Kidney (tissue), 14 donors: ENCODE data around the gene RHOF. TPM values are rescaled to one million over a fixed set of nuclear protein-coding genes. Genes with fewer than 3 reads are reported as not detected.

Source experiments
- DNase-seq, 5 donors: peaks; one replicate each; pipeline ENCODE4 v3.0.0-alpha.2; 2013 to 2020
- FAIRE-seq: peaks from 2 replicates; lab custom pipeline; 2012; peaks lifted over from hg19 to GRCh38; lab: Jason Lieb, UNC
- H3K27ac ChIP-seq, 2 donors: one replicate each; pipeline ENCODE4 v1.7.0; 2013; ENCODE audit warnings: low read depth in 2 of 2, low read length in 2 of 2, inconsistent platforms in 1 of 2
- H3K27me3 ChIP-seq: one replicate; pipeline ENCODE4 v1.7.1; 2013; ENCODE audit warnings: low read length, inconsistent platforms; ENCODE audit not compliant: control insufficient read depth, insufficient read depth
- H3K36me3 ChIP-seq, 3 donors: one replicate each; pipeline versions ENCODE4 v1.7.0 to v1.7.1; 2013; ENCODE audit warnings: low read length in 3 of 3, control low read depth in 1 of 3, inconsistent platforms in 1 of 3; ENCODE audit not compliant: insufficient read depth in 3 of 3, control insufficient read depth in 2 of 3
- H3K4me1 ChIP-seq, 3 donors: one replicate each; pipeline versions ENCODE4 v1.7.0 to v1.7.1; 2013; ENCODE audit warnings: low read length in 3 of 3, inconsistent platforms in 1 of 3, low read depth in 1 of 3; ENCODE audit not compliant: control insufficient read depth in 2 of 3, insufficient read depth in 2 of 3
- H3K4me3 ChIP-seq, 3 donors: one replicate each; pipeline versions ENCODE4 v1.7.0 to v1.8.1; 2013; ENCODE audit warnings: low read length in 3 of 3, control low read depth in 1 of 3, inconsistent platforms in 1 of 3
- H3K9ac ChIP-seq, 3 donors: one replicate each; pipeline versions ENCODE4 v1.7.0 to v1.7.1; 2013; ENCODE audit warnings: low read length in 3 of 3, control low read depth in 1 of 3, inconsistent platforms in 1 of 3
- H3K9me3 ChIP-seq, 3 donors: one replicate each; pipeline versions ENCODE4 v1.7.0 to v1.7.1; 2013; ENCODE audit warnings: low read length in 3 of 3, control low read depth in 1 of 3, inconsistent platforms in 1 of 3; ENCODE audit not compliant: control insufficient read depth in 2 of 3, insufficient read depth in 1 of 3
- CTCF ChIP-seq: IDR thresholded peaks from 3 replicates; pipeline ENCODE4 v1.5.1; 2012; ENCODE audit warnings: mild to moderate bottlenecking, moderate library complexity, borderline replicate concordance; ENCODE audit not compliant: insufficient read depth; ENCODE audit errors: extremely low read depth
- intact Hi-C: fragments of 100-400 bp; cut with DNase I; formaldehyde crosslinking; loops from one replicate; pipeline ENCODE4 v1.11.1; 2022
- polyA plus RNA-seq: library from polyadenylated mRNA; stranded (reverse); fragments of 350-450 nt; fragmentation: Illumina TruSeq; extraction: RNeasy Lipid Tissue Mini Kit (QIAGEN cat#74804); gene quantifications from one replicate; pipeline ENCODE4 v1.2.3, GENCODE V29; 2014; ENCODE audit warnings: low read depth, low replicate concordance; ENCODE audit not compliant: insufficient read depth
- total RNA-seq: library from RNA; stranded (reverse); fragmentation: NEBNext Ultra II Directional; extraction: Animal tissue kit (Norgen Biotek cat#: 25700); gene quantifications from one replicate; pipeline ENCODE4 v1.2.1, GENCODE V29; 2021
- donor health status: control.
- donor health status: control.
- donor health status: control.
- donor health status: control.
- donor health status: control.
- donor health status: DM: yes; HTN: yes; CAD: no.
- donor health status: Normal renal cell carcinoma (clear cell type).

Gene RHOF
- total and polyA plus RNA-seq, 2 donors from 2014 or later, result 23.9 to 42.6 TPM

- Histone ChIP-seq H3K4me3 (no peak overlapping the region), H3K9me3 (no peaks in the 10 kb centered on the region), H3K36me3 (peaks cover 10 to 48% (median 38%) of the 10 kb centered on the region in 3 donors), H3K27ac (no peak overlapping the region), H3K9ac (no peak overlapping the region), H3K4me1 (peaks cover 0 to 25% (median 17%) of the 10 kb centered on the region in 3 donors), H3K27me3 (no peaks in the 10 kb centered on the region)
- FAIRE-seq (no peak), DNase-seq (peak in 1 of 5 donors; percentile 6)
- intact Hi-C loops, result no loop called here
- no peak for TF ChIP-seq CTCF
Measured at GRCh38 chr12:121813951-121814350, 20.5 kb upstream of the RHOF start.

- no peak overlapping the region for H3K9ac ChIP-seq
- intact Hi-C loops, result no loop called here
Measured at GRCh38 chr12:121812921-121813896, 19.7 kb upstream of the RHOF start.

DNA sequence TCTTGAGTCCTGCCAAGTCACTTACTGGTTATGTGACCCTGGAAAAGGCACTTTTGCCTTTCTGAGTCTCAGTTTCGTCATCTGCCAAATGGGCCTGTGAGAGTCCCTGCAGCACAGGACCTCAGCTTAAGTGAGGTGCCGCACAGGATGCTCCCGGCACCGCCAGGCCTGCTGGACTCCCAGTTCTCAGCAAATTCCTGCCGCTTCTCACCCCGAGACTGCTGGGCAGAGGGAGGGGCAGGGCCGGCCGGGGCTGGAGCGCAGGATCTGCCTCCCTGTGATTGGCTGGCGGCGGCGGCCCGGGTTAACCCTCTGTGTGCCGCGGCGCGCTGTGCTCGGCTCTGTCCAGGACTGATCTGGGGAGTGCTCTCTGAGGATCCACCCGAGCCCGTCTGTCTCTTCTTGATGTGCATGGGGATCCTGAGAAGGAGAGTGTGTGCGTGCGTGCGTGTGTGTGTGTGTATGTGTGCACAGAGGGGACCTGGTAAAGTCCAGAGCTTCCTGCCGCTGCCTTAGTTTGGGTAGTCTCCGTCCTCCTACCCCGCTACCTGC is 18.9 kb upstream of the RHOF start:
- peak overlapping the region; percentile 70 to 83 (median 71) for H3K4me3 ChIP-seq
- H3K36me3 ChIP-seq, result peaks cover 6 to 48% (median 31%) of the 10 kb centered on the region in 3 donors
- H3K27me3 ChIP-seq, result no peaks in the 10 kb centered on the region
- FAIRE-seq, result no peak
- peak overlapping the region in 2 of 3 donors; percentile 42 to 71 for H3K9ac ChIP-seq
- peak overlapping the region in 1 of 2 donors; percentile 71 for H3K27ac ChIP-seq
- intact Hi-C loops, result no loop called here
- H3K4me1 ChIP-seq, result peaks cover 0 to 28% (median 17%) of the 10 kb centered on the region in 3 donors
- no peak for TF ChIP-seq CTCF
- DNase-seq, result peak; percentile 80 to 94 (median 86)
- no peaks in the 10 kb centered on the region for H3K9me3 ChIP-seq

More at GRCh38 chr12:121812921-121813896, 19.7 kb upstream of the RHOF start:
- peak in 2 of 5 donors; percentile 8 to 68 for DNase-seq
- peaks cover 0 to 25% (median 17%) of the 10 kb centered on the region in 3 donors for H3K4me1 ChIP-seq
- no peaks in the 10 kb centered on the region for H3K27me3 ChIP-seq
- FAIRE-seq, result no peak
- peaks cover 10 to 52% (median 38%) of the 10 kb centered on the region in 3 donors for H3K36me3 ChIP-seq
- TF ChIP-seq CTCF, result no peak
- H3K4me3 ChIP-seq, result peak overlapping the region in 2 of 3 donors; percentile 53 to 83
- H3K27ac ChIP-seq, result peak overlapping the region in 1 of 2 donors; percentile 69
- no peaks in the 10 kb centered on the region for H3K9me3 ChIP-seq
